AG09319 (cell line): ENCODE data around the gene CDC42BPA.
A peak's percentile ranks its signal among the peaks of the same experiment; 100 is the strongest.

ENCODE experiments used
- DNase-seq: peaks from one replicate; pipeline ENCODE4 v3.0.0-alpha.2; 2010; ENCODE audit warnings: low read depth; ENCODE audit errors: extremely low read depth
- CTCF ChIP-seq: IDR thresholded peaks from 2 replicates; pipeline ENCODE4 v1.5.1; 2011; ENCODE audit warnings: low read depth, mild to moderate bottlenecking, inconsistent platforms, low read length, moderate library complexity

Gene CDC42BPA

DNA sequence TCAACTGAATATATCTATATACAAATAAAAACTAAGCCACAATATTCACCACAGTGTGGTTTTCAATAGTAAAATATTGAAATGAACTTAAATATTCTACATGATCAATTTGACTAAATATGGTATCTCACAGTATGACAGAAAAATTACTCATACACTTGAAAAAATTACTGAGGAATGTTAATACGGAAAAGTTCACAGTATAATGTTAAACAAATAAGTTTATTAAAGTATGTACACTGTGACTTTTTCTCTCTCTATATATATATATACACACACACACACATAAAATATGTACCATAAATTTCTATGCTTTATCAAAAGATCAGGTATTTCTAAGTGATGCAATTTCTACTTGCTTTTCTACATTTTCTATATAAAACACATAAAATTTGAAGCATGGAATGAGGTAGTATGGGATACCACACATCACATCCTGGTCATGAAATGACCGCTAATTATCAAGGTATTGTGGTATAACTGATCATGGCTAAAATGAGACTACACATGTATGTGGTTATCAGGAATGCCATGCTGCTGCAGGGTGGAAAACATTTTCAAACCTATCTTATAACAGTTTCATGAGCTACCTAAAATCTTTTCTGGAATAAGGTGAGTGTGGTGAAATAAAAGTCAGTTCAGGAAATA lies 102.3 kb downstream of the CDC42BPA start:
- no peak for TF ChIP-seq CTCF
- no peak for DNase-seq

- DNase-seq = no peak
- TF ChIP-seq CTCF = no peak
These were observed 104.1 kb downstream of the CDC42BPA start for GRCh38 chr1:227214207-227214606.

GRCh38 chr1:227213426-227213825 lies 104.9 kb downstream of the CDC42BPA start:
- no peak for TF ChIP-seq CTCF
- DNase-seq = no peak

GRCh38 chr1:227212164-227212563 lies 106.1 kb downstream of the CDC42BPA start:
- no peak for TF ChIP-seq CTCF
- DNase-seq = no peak

DNA sequence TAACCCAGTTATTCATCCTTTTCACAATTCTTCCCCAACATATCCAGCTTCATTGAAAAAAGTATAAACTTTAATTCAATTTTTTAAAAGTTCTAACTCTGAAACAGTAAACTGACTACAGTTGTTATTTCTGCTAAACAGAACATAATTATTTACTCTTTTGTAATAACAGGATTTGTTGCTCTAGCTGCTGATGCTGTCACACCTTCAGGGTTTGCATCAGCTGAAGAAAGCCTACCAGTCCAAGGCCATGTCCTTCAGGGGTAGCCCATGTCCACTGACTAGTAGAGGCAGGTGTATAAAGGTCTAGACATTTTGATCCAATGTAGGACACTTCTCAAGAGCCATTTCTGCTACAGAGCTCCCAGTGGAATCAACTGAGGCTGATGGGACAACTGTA lies 107.7 kb downstream of the CDC42BPA start:
- TF ChIP-seq CTCF = no peak
- no peak for DNase-seq

- DNase-seq = no peak
These were observed 121.2 kb downstream of the CDC42BPA start for GRCh38 chr1:227197064-227197463.

DNA sequence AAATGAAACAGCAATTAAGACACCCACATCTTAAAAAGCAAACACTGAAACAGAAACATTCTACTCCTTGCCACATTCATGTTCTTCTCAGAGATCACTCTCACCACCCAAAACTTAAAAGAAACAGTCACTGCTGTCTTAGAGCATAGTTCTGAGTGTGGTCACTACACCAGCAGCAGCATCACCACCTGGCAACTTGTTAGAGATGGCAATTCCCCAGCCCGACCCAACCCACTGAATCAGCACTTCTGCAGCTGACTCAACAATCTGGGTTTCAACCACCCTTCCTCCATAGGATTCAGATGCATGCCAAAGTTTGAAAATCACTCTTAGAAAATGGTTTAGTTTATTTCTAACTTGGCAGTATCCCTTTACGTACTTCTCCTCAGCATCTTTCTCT lies 126.1 kb downstream of the CDC42BPA start:
- peak; percentile 87 for DNase-seq
- TF ChIP-seq CTCF = no peak

More at GRCh38 chr1:227197064-227197463, 121.2 kb downstream of the CDC42BPA start:
- no peak for TF ChIP-seq CTCF
